Stimulated activated naive CD4-positive, alpha-beta T cell (primary cell): ENCODE results near the gene MB.

ENCODE experiments used
- DNase-seq, 6 experiments: peaks; one replicate each; lab custom pipeline; 2025; lab: John Stamatoyannopoulos, UW

MB gene

DNA sequence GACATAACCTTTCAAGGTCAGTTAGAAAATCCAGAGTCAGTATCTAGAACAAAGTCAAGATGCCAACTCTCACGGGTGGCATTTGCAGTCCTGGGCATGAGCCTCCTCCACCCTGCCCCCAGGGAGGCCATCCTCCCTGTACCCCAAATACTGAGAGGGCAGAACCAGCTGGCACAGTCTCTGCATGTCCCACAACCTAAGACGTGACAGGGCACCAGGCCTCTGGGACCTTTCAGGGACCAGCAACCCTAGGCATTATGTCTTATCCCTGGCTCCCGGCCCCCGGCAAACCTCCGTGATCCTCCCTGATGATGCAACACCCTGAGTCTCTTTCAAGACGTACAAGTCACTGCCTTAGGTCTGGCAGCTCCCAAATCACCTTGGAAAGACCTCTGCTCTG, 2.0 kb downstream of the MB start:
- DNase-seq = no peak

DNA sequence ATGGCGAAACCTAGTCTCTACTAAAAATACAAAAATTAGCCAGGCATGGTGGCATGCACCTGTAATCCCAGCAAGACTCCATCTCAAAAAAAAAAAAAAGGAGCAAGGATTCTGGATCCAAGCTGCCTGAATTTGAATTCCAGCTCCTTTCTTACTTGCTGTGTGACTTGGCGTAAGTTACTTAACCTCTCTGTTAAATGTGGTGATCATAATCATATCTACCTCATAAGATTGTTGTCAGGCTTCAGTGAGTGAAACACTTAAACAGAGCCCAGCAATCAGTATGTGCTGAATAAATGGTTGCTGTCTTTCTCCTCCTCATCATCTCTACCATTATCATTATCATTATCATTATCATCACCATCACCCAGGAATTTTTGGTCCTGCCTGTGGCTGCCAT, 2.7 kb downstream of the MB start:
- no peak for DNase-seq

DNA sequence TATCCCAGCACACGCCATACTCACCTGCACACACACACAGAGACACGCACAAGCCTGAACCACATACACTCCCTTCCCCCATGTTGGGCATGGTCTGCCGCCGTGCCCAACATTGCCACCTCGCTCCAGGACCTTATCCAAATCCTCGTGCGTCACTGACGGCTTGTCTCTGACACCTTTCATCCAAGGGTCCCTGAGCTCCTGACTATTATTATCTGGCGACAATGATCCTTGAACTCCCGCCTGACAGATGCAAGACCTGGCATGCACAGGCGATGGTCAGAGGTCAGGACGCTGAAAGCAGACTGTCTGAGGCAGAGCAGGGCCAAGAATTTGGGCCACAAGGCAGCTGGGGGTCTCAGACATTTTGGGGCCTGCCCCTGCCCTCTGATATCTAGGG, 4.2 kb downstream of the MB start:
- no peak for DNase-seq

DNA sequence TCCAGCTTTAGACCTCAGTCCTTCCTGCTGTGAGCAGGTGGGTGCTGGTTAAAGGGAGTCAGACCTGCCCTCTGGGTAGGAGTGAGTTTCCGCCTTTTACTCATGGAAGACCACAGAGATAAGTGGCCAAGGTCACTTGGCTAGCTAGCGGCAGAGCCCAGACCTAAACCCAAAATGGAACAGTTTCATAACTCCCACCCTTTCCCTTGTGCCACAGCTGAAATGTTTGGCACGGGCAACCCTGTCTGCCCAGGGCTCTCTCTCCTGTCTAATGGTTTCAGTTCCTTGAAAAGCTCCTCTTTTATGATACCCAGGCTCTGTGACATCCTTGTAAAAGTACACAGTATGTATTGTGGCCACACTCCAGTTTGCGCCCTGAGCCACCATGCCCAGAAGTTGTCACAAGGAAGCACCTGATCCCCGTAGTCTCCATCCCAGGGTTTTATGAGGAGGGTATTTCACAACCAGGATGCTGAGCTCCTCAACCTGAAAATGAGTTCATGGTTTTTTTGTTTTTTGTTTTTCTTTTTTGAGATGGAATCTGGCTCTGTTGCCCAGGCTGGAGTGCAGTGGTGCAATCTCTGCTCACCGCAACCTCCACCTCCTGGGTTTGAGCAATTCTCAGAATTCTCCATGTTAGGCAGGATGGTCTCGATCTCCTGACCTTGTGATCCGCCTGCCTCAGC, 5.1 kb downstream of the MB start:
- no peak for DNase-seq

DNA sequence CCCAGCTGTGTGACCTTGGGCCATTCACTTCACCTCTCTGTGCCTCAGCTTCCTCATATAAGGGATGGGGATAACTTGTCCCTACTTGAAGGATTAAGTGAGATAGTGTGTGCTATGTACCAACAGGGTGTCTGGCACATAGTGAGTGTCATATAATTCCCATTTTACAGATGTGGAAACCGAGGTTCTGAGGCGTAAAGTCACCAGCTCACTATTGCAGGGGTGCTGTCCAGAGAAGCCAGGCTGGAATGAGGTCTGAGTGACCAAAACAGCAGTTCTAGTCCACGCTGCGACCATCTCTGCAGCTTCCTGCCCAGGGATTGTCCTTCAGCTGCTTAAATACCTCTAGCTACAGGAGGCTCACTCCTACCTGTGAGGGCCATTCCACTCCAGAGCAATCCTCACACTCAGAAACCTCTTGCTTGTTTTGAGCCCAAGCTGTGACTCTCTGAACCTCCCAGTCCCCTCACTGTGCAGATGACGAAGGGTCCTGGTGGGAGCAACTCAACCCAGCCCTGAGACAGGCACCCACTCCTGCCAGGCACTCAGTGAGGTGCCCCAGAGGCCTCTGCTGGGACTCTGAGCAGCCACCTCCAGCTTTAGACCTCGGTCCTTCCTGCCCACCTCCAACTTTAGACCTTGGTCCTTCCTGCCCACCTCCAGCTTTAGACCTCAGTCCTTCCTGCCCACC, 5.8 kb downstream of the MB start:
- no peak for DNase-seq

DNA sequence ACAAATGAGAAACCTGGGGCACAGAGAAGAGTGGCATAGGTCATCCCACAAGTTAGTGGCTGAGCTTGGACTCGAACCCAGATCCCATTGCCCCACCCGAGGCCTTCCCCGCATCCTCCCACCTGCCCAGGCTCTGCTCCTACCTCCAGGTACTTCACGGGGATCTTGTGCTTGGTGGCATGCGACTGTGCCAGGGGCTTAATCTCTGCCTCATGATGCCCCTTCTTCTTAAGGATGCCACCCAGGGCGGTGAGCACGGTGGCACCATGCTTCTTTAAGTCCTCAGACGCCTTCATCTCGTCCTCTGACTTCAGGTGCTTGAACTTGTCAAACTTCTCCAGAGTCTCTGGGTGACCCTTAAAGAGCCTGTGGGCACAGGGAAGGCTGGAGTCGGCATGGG, 6.4 kb downstream of the MB start:
- DNase-seq = no peak

DNA sequence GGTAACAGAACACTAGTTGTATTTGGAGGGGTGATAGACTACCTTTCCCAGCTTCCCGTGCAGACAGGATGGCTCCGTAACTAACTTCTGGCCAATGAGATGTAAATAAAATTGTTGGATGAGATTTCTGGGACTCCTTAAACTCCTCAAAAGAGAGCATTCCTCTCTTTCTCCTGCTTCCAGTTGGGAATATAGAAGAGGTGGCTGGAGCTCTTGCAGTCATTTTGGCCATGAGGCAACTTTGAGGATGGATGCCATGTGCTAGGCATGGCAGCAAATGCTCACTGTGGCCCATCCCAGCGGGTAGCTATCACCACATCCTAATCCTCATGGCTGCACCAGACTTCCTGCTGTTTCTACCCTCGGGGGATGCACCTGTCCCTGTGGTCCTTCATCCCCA, 7.4 kb downstream of the MB start:
- no peak for DNase-seq

DNA sequence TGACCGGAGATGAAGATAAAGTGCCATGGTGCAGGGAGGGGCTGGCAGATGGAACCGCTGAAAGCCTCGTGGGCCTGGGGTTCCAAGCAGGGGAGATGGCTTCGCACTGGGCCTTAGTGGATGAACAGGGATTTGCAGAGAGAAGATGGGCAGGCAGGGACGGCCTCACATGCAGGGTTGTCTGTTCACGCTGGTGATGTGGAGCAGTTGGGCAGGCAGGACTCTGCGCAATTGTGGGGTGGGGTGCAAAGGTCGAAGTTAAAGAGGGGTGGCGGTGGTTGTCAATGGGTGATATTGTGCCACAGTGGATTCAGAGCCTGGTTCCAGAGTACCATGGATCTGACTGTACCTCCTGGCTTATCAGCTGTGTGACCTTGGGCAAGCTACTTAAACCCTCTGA, 7.9 kb downstream of the MB start:
- DNase-seq = no peak

DNA sequence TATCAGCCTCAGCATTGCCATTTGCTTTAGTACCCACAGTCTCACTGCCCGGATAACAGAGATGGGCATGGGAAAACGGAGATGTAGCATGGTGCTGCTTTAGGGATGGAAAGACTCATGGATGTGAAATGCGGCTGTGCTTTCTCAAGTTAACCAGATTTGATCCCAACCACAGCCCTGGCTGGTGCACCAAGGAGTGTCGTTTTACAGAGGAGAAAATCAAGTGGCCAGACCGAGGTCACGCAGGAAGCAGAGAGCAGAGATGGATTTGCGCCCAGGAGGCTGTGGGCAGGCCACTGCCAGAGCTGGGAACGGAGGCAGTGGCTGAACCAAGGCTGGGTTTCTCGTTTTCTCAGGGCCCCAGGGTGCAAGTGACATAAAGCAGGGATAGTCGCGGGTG, 9.0 kb downstream of the MB start:
- no peak for DNase-seq

DNA sequence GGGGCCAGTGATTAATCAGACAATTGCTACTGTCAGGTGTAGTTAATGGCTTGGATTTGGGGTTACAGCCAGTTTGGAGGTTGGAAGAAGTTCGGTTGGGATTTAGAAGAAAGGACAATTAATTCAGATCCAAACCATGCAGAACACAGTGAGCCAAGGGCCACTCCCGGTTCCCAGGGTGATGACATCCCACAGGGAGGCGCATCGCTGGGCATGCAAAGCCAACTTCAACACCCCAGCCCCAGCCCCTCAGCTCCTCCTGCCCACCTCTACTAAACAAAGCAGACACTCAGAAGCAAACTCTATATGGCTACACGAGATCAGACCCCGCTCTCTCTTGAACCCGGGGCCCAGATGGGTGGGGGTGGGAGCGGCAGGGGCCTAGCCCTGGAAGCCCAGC, 10.2 kb downstream of the MB start:
- no peak for DNase-seq

DNA sequence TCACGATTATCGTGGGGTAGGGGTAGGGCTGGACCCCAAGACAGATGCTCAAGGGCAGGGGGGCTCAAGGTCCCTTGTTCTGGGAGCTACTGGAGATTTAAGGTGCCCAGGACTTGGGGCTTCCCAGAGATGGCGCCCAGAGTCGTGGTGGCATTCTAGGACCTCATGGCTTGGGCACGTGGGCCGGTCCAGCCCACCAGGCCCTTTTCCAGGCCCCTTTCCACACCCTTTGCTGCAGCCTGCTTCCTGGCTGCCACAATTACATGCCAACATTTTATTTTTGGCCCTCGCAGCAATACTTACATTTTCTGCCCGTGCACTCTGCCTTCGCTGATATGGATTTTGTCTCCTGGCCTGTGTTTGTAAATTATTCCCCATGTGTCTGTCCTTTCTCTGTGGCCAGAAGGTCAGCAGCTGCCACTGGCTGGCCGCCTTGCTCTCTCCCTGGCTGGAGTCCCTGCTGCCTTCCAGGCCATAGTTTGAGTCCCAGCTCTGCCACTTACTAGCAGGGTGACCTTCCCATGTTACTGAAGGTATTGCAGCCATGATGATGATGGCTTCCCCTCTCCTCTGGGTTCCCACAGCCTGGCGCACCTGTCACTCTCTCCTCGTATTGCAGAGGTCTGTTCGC, 11.2 kb downstream of the MB start:
- no peak for DNase-seq

DNA sequence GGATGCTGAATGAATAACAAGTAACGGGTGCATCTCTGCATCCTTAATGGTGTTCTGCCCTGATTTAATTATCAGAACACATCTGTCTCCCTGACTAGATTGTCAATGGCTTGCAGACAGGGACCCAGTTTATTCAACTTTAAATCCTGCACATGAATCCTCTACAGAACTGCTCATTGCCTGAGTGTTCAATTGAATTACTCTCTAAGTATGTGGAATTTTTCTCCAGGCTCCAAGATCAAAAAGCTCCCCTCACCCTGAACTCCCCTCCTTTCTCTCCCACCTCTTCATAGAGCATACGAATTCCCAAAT, 11.8 kb downstream of the MB start:
- DNase-seq = no peak

DNA sequence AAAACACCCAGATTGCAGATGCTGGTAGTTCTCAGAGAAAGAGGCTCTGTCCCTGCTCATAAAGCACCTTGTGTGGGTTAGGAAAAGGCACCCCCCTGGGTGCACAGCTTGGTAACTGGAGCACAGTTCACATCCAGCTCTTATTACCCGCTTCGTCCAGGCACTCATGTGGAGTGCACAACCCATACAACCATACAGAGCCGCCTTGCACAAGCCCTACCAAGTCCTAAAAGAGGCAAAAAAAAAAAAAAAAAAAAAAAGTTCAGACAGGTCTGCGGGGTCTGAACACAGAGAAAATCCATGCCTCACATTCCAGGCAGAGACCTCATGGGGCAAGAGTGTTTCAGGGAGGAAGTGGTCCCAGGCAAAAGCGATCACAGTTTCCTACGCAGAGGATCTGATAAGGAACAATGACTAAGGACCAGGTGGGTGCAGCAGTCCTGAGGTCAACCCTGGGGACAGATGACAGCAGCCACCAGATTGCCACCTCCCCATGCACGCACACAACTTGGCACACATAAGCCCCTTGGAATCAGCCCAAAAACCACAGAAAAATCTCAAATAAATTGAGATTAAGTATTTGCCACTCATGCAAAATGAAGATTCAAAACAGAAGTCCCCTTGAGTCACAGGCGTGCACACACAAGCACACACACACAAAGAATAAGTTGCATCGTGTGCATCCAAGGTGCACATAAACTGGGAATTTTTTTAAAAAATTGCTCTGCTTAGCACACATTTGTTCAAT, 12.3 kb downstream of the MB start:
- DNase-seq = no peak

DNA sequence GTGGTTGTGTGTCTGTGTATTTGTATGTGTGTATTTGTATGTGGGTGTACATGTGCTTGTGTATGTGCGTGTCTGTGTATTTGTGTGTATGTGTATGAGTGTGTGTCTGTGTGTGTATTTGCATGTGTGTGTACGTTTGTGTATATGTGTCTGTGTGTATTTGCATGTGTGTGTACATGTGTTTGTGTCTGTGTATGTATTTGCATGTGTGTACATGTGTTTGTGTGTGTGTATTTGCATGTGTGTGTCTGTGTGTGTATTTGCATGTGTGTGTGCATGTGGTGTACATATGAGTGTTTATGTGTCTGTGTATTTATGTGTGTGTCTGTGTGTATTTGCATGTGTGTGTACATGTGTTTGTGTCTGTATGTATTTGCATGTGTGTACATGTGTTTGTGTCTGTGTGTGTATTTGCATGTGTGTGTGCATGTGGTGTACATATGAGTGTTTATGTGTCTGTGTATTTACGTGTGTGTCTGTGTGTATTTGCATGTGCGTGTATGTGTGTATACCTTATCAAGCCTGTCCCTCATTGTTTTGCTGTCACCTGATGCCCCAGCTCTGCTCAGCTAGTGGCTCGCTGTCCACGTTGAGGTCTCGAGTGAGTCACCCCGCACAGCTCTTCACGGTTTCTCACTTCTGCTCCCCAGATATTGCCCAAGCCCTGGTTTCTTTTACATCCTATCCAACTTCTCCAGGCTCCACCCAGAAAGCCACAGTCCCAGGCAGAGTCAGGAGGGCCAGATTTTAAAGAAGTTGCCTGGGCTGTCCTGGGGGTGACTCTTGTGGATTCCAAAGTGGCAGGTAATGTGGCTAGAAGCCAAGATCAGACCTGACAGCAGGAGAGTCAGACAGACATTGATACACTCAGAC, 15.2 kb downstream of the MB start:
- no peak for DNase-seq

DNA sequence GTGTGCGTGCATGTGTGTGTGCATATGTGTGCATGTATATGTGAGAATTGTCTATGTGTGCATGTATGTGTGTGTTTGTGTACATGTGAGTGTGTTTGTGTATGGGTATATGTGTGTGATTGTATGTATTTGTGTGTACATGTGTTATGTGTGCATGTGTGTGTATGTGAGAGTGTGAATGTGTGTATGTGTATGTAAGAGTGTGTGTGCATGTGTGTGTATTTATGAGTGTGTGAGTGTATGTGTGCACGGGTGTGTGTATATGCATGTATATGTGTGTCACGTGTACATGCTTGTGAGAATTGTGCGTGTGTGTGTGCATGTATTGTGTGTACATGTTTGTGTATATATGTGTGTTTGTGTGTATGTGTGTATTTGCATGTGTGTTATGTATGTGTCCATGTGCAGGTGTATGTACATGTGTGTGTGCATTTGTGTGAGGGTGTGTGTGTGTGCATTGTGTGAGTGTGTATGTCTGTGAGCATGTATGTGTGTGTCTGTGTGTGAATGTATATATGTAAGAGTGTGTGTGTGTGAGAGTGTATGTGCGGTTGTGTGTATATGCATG, 16.0 kb downstream of the MB start:
- DNase-seq = no peak

DNA sequence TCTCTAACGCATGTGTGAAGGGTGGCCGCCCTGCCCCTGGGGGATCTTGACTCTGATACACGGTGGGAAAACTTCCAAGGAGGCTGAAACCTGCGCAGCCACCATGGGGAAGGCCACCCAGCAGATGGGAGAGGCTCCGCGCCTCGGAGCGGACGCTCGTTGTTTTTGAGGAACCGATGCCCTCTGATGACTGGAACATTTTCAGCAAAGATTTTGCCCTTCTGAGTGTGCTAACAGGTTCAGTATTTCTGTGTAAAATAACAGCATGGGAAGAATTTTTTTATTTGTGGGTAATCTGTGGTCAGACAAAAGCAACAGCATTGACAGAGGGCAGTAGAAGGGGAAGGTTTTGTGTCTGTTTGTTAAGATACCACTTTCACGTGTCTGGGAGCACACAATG, 16.7 kb downstream of the MB start:
- no peak for DNase-seq

DNA sequence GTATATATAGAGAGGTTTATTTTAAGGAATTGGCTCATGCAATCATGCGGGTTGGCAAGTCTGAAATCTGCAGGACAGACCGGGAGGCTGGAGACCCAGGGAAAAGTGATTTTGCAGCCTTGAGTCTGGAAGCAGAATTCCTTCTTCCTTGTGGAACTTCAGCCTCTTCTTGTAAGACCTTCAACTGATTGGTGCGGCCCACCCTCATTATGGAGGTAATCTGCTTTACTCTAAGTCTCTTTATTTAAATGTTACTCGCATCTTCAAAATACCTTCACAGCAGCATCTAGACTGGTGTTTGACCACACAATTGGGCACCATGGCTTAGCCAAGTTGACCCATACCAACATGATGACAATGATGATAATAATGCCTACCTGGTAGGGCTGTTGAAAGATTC, 17.8 kb downstream of the MB start:
- DNase-seq = no peak

DNA sequence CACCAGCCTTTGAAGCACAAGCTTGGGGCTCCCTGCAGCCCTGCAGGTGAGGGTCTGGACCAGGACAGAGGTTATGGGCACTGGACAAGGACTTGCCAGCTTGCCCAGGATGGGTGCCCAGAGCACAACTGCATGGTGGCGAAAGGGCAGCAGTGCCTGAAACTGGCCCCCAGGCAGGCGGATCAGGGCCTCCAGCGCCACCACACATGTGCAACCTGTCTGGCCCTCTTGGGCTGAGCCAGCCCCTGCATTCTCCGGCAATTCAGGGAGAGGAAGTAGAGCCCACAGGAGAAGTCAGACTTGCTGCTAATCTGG, 18.8 kb downstream of the MB start:
- DNase-seq = no peak

DNA sequence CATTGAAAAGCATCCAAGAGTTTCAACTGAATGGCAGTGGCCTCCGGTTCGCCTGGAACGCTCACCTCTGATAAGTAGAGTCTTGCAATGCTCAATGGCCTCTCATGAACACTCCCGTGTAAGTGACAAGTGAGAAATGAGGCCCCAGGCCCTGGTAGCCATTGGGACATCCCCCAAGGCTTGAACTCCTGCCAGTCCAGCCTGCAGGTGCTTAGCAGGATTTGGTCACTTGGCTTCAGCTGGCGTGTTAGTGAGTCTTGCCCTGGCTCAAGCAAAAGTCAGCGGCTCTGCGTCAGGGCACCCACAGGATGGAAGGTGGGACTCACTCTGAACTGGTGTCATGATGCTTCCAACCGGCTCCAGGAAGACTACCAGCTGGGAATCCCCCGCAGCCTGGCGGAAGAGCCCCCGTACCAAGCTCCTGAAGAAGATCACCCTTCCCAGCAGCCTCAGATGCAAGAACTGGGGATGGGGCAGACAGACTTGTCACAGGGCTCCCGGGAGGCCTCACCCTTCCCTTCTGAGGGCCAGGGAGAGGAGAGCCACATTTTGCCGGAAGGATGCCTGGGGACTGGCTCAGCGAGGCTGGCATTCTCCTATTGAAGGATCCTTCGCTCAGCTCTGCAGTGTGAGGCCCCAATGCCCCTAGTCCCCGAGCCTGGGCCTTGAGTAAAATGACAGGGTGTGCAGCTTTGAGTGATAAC, 19.3 kb downstream of the MB start:
- DNase-seq = no peak

DNA sequence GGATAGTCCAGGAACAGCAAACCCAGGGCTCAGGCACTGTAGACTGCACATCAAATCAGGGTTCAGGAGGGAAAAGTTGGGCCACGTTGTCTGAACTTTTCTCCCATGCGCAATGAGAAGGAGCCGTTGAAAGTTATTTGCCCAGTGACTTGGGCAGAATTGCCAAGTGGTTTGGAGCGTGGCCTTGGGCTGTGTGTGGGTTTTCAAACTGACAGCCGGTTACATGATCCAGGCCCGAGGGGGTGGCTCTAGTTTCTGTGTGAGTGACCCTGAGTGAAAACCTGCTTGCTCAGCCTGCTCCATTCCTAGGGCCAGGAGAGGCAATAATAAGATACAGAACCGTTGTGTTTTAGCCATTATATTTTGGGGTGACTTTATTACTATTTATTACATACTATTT, 20.3 kb downstream of the MB start:
- no peak for DNase-seq

DNA sequence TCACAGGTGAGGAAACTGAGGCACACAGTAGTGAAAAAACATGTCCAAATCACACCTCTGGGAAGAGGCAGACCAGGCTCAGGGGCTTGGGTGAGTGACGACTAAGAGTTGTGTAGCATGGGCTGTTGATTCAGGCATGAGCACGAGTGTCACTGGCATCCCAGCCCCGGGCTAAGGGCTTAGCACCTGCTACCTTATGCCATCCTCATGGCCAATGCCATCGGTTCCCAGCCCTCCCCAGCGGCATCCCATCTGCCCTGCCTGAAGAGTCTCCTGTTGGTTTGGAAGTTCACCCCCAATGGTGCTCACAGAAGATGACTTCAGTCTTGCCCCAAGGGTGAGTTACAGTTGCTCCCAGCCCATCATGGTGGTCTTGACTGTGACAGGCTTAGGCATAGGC, 22.4 kb downstream of the MB start:
- no peak for DNase-seq
